ENCODE results near the gene TAX1BP1.

The TAX1BP1 gene

DNA sequence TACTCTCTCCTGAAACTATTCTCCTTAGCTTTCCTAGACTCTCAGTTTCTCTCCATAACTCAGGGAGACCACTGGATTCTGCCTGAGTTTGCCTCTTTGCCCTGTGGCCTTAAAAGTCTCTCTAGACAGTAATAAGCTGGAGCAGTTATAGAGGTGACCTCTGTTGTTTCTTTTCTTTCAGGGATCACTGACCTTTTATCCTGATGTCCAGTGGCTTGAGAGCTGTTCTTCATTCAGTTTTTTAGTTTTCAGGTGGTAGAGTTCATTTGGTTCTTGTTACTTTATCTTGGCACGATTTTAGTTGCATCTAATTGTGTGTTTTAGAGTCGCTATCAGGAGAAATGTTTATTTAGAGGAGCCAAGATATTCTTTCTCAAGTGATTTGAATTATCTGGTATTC is 37.7 kb downstream of the TAX1BP1 start:
- in situ Hi-C loops (cut with MboI; ENCODE audit: low sequenced_read_pairs): loop anchor here (10.0 kb wide), 1 partner anchor 573 kb away; the partner anchor contains the start of gene HOXA13

DNA sequence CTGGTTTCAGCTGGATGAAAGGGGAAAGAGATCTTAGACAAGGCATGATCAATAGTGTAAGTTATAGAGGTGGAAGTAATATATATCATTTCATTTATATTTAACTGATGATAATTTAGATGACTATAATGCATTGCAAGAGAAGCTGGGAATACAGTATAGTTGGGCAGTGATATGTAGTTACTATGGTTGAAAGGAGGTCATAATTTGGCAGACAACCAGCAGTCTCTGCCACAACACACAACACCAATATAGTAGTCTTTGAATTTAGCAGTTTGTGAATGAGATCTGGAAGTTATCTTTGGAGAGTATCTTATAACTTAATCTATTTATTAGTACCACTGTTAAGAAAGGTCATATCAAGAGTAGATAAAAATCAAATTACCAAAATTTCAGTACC is 39.9 kb downstream of the TAX1BP1 start:
- in situ Hi-C loops (cut with MboI; ENCODE audit: low sequenced_read_pairs): loop anchor here (10.0 kb wide), 1 partner anchor 575 kb away; the partner anchor contains the start of gene HOXA13

DNA sequence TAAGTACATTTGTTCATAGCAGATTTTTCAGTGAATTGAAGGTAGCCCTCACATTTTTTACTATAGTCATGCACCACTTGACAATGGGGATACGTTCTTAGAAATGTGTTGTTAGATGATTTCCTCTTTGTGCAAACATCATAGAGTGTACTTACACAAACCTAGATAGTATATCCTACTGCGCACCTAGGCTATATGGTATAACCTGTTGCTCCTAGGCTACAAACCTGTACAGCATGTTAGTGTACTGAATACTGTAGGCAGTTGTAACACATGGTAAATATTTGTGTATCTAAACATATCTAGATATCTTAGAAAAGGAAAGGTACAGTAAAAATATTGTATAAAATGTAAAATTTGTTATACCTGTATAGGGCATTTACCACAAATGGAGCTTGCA is 41.2 kb downstream of the TAX1BP1 start:
- in situ Hi-C loops (cut with MboI; ENCODE audit: low sequenced_read_pairs): no loop called here

DNA sequence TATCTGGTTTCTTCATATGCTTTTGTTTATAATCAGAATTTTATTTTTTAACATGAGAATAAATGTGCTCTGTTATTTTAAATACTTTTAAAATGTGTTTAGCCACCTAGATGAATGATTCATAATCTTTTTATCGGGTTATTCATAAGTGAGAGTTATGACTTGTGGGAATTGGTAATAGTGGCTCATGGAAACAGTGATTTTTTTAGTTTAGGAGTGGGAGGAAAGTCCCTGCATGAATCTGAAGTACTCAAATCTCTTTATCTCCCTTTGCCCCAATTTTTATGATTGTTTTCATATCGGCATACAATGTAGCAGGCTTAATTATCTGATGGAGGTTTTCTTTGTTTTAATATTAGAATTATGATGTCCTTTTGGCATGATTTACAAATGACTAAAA is 42.9 kb downstream of the TAX1BP1 start:
- in situ Hi-C loops (cut with MboI; ENCODE audit: low sequenced_read_pairs): no loop called here

DNA sequence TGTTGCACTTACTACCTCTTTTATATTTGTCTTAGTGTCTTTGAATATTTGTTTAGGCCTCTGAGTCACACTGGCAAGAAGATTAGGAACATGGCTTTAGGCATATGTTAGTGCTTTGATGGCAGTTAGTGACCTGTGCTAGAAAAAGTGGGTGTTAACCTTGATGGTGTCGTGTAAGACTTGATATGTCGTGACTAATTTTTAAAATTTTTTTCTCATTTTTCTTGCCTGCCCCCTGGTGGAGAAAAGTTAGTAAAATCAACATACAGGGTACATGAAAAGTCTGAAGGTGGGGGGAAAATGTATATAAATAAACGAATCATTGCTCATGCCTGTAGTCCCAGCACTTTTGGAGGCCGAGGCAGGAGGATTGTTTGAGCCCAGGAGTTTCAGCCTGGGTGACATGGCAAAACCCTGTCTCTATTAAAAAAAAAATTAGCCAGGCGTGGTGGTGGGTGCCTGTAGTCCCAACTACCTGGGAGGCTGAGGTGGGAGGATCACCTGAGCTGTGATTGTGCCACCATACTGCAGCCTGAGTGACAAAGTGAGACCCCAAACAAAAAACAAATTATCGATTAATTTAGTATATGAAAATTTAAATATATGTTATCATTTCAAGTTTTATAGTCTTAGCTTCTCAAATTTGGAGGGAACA is 44.6 kb downstream of the TAX1BP1 start:
- in situ Hi-C loops (cut with MboI; ENCODE audit: low sequenced_read_pairs): no loop called here

GRCh38 chr7:27788437-27788836 is 48.5 kb downstream of the TAX1BP1 start:
- in situ Hi-C loops (cut with MboI; ENCODE audit: low sequenced_read_pairs): no loop called here

- in situ Hi-C loops (cut with MboI; ENCODE audit: low sequenced_read_pairs): no loop called here
These were observed 53.8 kb downstream of the TAX1BP1 start for GRCh38 chr7:27793780-27794179.

DNA sequence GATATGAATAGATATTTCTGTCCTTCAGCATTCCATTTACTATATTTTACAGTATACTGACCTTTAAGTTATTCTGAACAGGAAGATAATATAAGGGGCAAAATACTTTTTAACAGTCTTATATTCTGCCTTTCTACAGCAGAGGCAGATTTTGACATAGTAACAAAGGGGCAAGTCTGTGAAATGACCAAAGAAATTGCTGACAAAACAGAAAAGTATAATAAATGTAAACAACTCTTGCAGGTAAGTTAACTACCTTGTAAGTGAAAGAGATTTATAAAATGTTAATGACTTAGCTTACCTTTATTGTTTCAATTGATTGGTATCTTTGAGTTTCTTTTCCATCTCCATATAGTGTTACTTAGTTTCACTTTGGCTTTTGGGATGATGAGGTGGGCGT is 56.0 kb downstream of the TAX1BP1 start:
- in situ Hi-C loops (cut with MboI; ENCODE audit: low sequenced_read_pairs): no loop called here

DNA sequence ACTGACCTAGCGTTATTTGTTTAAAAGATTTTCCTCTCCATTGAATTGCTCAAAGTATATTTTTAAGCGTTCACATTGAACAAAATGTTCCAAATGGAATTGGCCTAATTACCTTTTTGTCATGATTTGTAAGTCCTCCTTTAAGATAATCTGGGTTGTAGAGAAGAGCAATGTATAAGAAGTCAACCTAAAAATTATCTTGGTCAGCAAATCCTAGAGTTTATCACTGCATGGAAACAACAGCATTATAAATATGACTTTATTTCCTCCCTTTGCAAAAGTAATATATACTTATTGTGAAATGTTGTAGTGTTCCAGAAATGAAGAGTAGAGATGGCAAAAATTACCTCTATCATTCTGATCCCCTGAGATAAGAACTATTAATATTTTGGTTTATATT is 59.2 kb downstream of the TAX1BP1 start:
- in situ Hi-C loops (cut with MboI; ENCODE audit: low sequenced_read_pairs): no loop called here

DNA sequence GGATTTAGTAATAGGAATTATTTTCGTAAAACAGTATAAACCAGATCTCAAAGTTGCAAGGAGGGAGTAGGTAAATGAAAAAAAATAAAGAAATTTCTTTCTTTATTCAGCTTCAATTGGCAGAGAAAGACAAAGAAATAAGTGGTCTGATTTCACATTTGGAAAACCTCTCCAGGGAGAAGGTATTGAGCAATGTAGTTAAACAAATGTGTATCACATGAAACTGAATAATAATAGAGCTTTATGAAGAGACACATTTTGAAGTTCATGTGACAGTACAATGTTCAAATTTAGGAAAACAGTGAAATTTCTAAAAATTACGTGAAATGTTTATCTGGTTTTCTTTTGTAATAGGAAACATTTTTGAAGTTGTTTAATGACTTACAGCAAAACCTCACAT is 63.0 kb downstream of the TAX1BP1 start:
- in situ Hi-C loops (cut with MboI; ENCODE audit: low sequenced_read_pairs): no loop called here

DNA sequence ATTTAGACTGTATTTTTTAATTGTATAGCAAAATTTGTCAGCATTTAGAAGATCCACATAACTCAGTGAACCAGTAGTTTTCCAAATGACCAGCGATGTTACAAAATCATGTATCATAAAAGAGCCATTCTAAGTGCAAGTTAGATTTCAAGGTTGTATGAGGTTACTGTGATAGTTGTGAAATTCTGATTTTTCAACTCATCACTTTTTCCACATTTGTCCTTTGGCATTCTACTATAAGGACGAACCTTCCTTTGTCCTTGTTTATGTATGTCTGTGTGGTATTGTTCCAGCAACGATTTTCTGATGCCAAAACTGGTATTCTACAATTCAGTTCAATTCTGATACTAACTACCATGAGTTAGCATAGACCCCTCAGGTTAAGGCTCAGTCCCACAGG is 64.2 kb downstream of the TAX1BP1 start:
- in situ Hi-C loops (cut with MboI; ENCODE audit: low sequenced_read_pairs): no loop called here

- in situ Hi-C loops (cut with MboI; ENCODE audit: low sequenced_read_pairs): no loop called here
These were observed 68.7 kb downstream of the TAX1BP1 start for GRCh38 chr7:27808626-27809025.

- in situ Hi-C loops (cut with MboI; ENCODE audit: low sequenced_read_pairs): no loop called here
These were observed 70.2 kb downstream of the TAX1BP1 start for GRCh38 chr7:27810186-27810585.

GRCh38 chr7:27812706-27813105 is 72.7 kb downstream of the TAX1BP1 start:
- in situ Hi-C loops (cut with MboI; ENCODE audit: low sequenced_read_pairs): no loop called here

GRCh38 chr7:27822245-27822644 is 82.3 kb downstream of the TAX1BP1 start:
- in situ Hi-C loops (cut with MboI; ENCODE audit: low sequenced_read_pairs): no loop called here

DNA sequence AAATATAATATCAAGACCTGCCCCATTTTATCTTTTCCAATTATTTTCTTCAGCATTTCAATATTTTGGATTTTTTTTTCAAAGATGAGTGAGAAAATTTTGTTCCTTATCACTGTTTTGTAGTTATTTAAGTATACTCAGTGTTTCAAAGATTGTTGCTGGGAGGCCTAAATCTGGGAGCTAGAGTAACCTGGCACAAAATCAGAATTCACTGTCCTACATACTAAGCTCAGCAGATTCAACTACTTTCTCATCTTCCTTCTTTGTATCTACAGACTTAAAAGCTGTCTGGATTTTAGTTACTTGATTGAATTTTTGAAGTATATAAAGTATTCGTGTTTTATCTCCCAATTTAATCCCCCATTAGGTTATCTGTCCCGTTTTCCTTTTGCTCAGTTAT is 85.9 kb downstream of the TAX1BP1 start:
- in situ Hi-C loops (cut with MboI; ENCODE audit: low sequenced_read_pairs): no loop called here

- in situ Hi-C loops (cut with MboI; ENCODE audit: low sequenced_read_pairs): no loop called here
These were observed 86.4 kb downstream of the TAX1BP1 start for GRCh38 chr7:27826357-27826756.

- in situ Hi-C loops (cut with MboI; ENCODE audit: low sequenced_read_pairs): no loop called here
These were observed 94.4 kb downstream of the TAX1BP1 start for GRCh38 chr7:27834179-27834921.

GRCh38 chr7:27835376-27835775 is 95.4 kb downstream of the TAX1BP1 start:
- in situ Hi-C loops (cut with MboI; ENCODE audit: low sequenced_read_pairs): no loop called here

GRCh38 chr7:27836536-27836935 is 96.6 kb downstream of the TAX1BP1 start:
- in situ Hi-C loops (cut with MboI; ENCODE audit: low sequenced_read_pairs): no loop called here

DNA sequence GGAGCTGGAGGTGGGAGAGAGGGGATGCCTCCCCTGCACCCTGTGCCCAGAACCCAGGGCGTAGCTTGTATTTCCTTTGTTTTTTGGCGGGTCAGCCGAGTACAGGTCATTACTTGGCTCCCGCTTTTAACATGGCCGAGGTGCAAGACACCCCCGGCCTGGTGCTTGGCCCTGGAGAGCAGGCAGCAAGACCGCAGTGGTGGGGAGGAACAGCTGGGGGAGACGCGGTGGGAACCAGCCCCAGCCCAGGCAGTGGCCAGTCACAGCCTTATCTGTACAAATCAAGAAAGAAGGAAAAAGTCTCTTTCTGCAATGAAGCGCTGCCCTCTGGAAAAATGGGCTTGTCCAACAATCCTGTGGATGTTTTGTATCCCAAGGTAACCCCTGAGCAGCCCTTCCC is 99.1 kb downstream of the TAX1BP1 start:
- in situ Hi-C loops (cut with MboI; ENCODE audit: low sequenced_read_pairs): no loop called here

DNA sequence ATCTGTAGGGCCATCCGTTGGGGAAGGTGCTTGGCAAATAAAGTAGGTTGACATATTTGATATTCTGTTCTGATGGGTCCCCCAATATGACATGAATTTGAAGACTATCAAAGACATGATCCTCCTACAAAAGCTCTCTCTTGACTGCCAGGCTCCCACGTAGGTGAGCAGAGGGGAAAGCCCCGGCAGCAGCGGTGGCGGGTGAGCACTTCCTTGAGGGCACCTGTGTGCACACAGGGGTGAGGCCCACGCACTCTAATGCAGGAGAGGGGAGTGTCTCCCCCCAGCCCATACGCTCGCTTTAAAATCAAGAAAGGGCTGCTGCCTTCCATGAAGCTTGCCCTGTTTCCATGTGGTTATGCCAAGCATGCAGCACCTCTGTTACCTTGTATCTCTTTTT is 100.4 kb downstream of the TAX1BP1 start:
- in situ Hi-C loops (cut with MboI; ENCODE audit: low sequenced_read_pairs): no loop called here

All from HL-60/S4 (cell line).